ENCODE measurements around the gene RNU5D-1.

GRCh38 chr1:44720281-44720680 is 10.7 kb downstream of the RNU5D-1 start:
- TF ChIP-seq, protein P1, sequence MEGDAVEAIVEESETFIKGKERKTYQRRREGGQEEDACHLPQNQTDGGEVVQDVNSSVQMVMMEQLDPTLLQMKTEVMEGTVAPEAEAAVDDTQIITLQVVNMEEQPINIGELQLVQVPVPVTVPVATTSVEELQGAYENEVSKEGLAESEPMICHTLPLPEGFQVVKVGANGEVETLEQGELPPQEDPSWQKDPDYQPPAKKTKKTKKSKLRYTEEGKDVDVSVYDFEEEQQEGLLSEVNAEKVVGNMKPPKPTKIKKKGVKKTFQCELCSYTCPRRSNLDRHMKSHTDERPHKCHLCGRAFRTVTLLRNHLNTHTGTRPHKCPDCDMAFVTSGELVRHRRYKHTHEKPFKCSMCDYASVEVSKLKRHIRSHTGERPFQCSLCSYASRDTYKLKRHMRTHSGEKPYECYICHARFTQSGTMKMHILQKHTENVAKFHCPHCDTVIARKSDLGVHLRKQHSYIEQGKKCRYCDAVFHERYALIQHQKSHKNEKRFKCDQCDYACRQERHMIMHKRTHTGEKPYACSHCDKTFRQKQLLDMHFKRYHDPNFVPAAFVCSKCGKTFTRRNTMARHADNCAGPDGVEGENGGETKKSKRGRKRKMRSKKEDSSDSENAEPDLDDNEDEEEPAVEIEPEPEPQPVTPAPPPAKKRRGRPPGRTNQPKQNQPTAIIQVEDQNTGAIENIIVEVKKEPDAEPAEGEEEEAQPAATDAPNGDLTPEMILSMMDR (IDR thresholded peaks at IDR 0.05): no peak
- no peak for TF ChIP-seq POLR2A (IDR thresholded peaks at IDR 0.05)

All from ovary (tissue), 3 donors.